Pancreas (tissue), 10 donors: ENCODE results near the gene TECPR1. TPM values are rescaled to one million over a fixed set of nuclear protein-coding genes. Genes with fewer than 3 reads are reported as not detected.

Source experiments
- ATAC-seq, 4 donors: fragments of 200-7000 bp; cut with Tn5 transposase; one replicate each; pipeline versions ENCODE4 v1.8.0 to v1.9.1; 2020; ENCODE audit warnings: mild to moderate bottlenecking in 4 of 4, moderate library complexity in 4 of 4
- DNase-seq, 6 donors: peaks; one replicate each; pipeline ENCODE4 v3.0.0-alpha.2; 2020
- FAIRE-seq: peaks from 2 replicates; lab custom pipeline; 2012; peaks lifted over from hg19 to GRCh38; lab: Jason Lieb, UNC
- H3K27ac ChIP-seq, 4 donors: fragments of 200-600 bp; sonication (generic); 1 replicate in 3 of 4; 2 replicates in 1 of 4; pipeline versions ENCODE4 v1.5.0 to v1.8.0; 2020
- H3K27me3 ChIP-seq, 4 donors: fragments of 200-600 bp; one replicate each; pipeline ENCODE4 v1.8.0; 2021
- H3K36me3 ChIP-seq, 3 donors: fragments of 200-600 bp; sonication (generic) in 1 of 3; one replicate each; pipeline versions ENCODE4 v1.5.0 to v1.8.0; 2020 to 2021
- H3K4me1 ChIP-seq, 3 donors: fragments of 200-600 bp; one replicate each; pipeline ENCODE4 v1.8.0; 2021
- H3K4me3 ChIP-seq, 4 donors: fragments of 200-600 bp; sonication (generic) in 2 of 4; one replicate each; pipeline versions ENCODE4 v1.5.0 to v1.8.0; 2020 to 2021
- H3K9me3 ChIP-seq, 4 donors: fragments of 200-600 bp; one replicate each; pipeline ENCODE4 v1.8.0; 2021
- WGBS, 2 donors: extraction: QIAGEN DNeasy Blood & Tissue Kit; methylation state at CpG; one replicate each; pipeline ENCODE4 v1.1.7; 2013; 5-methylcytosine and 5-hydroxymethylcytosine counted together
- intact Hi-C, 3 donors: fragments of 100-400 bp; cut with DNase I; formaldehyde crosslinking; loops; one replicate each; pipeline versions ENCODE4 v1.11.1 to v1.14.2; 2022
- polyA plus RNA-seq, 2 donors: library from polyadenylated mRNA; stranded (reverse); fragments of 200-250 nt; gene quantifications; one replicate each; pipeline ENCODE4 v1.2.3, GENCODE V29; 2013
- total RNA-seq, 6 donors: library from RNA; stranded (reverse); fragmentation: NEBNext Ultra II Directional in 4 of 6; extraction: Animal tissue kit (Norgen Biotek cat#: 25700) in 4 of 6; gene quantifications; one replicate each; pipeline versions ENCODE4 v1.2.1 to v1.2.4, GENCODE V29; 2021 to 2023
- TF ChIP-seq, protein P1 (sequence below), 4 donors: fragments of 200-600 bp; sonication (generic) in 3 of 4; IDR thresholded peaks; one replicate each; pipeline versions ENCODE4 v1.5.0 to v1.8.0; 2021; ENCODE audit warnings: antibody characterized with exemption in 4 of 4
- donor health status: healthy with polysubstance abuse.
- donor health status: DM: no; HTN: no; CAD: no; lungs with moderate emphysema.
- donor health status: DM: no; HTN: no; CAD: no.
- donor health status: control.
- donor health status: control.
- donor health status: Bipolar disorder and iron deficiency.
- donor health status: DM: yes; HTN: yes; CAD: no.
- donor health status: DM: no; HTN: no; CAD: no.
- donor health status: DM: no; HTN: no; CAD: no.
- donor health status: DM: yes; HTN: yes; CAD: no.

TECPR1 gene
- total and polyA plus RNA-seq, 8 donors, result 12.5 to 36.3 (median 20.0) TPM

DNA sequence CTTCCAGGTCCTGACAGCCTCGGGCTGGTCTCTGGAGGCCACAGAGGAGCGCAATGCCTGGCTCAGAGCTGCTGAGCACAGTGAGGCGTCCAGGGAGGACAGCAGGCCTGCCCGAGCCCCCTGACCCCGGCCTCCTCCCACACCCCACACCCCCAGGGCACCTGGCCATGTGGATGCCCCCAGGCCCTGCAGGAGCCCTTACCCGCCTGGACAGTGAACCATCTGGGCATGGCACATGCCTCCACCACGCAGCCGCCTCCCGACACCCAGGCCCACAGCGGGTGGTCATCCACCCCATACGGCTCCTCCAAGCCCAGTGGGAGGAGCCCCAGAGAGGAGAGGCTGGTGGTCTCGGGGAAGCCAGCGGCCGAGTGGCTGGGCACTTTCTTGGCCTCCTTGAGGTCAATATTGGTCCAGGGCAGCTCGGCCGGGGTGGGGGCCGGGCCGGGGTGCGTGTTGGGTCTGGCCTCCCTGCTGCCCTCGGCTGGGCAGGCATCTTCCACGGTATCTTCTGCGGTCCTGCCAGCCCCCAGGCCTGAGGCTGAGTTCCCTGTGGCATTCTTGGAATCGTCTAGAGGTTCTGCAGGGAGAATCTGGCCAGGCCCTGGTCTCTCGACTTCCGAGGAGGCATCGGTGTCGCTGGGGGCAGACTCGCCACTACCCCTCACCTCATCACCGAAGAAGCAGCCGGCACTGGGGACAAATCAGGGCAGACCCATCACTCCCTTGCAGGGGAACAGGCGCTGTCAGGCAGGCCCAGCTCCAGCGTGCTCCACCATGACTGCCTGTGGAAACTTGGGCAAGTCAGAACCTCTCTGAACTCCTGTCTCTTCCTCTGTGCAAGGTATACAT lies 18.6 kb downstream of the TECPR1 start:
- H3K4me1 ChIP-seq, result peaks cover 6 to 12% (median 10%) of the 10 kb centered on the region in 3 donors
- no peak for ATAC-seq
- DNase-seq, result peak in 1 of 6 donors; percentile 73
- no peaks in the 10 kb centered on the region for H3K27me3 ChIP-seq
- intact Hi-C loops, result loop anchor here in 1 of 3 donors (10.0 kb wide), 1 partner anchor 129 kb away; the partner anchor contains the start of gene LMTK2
- no peaks in the 10 kb centered on the region for H3K36me3 ChIP-seq
- FAIRE-seq, result no peak
- 91 to 93% methylated on average over 32 of the region's 32 CpGs for WGBS, 2 donors
- TF ChIP-seq, protein P1, sequence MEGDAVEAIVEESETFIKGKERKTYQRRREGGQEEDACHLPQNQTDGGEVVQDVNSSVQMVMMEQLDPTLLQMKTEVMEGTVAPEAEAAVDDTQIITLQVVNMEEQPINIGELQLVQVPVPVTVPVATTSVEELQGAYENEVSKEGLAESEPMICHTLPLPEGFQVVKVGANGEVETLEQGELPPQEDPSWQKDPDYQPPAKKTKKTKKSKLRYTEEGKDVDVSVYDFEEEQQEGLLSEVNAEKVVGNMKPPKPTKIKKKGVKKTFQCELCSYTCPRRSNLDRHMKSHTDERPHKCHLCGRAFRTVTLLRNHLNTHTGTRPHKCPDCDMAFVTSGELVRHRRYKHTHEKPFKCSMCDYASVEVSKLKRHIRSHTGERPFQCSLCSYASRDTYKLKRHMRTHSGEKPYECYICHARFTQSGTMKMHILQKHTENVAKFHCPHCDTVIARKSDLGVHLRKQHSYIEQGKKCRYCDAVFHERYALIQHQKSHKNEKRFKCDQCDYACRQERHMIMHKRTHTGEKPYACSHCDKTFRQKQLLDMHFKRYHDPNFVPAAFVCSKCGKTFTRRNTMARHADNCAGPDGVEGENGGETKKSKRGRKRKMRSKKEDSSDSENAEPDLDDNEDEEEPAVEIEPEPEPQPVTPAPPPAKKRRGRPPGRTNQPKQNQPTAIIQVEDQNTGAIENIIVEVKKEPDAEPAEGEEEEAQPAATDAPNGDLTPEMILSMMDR (IDR thresholded peaks at IDR 0.05), result no peak
- H3K9me3 ChIP-seq, result no peaks in the 10 kb centered on the region
- no peak overlapping the region for H3K4me3 ChIP-seq
- H3K27ac ChIP-seq, result no peak overlapping the region

DNA sequence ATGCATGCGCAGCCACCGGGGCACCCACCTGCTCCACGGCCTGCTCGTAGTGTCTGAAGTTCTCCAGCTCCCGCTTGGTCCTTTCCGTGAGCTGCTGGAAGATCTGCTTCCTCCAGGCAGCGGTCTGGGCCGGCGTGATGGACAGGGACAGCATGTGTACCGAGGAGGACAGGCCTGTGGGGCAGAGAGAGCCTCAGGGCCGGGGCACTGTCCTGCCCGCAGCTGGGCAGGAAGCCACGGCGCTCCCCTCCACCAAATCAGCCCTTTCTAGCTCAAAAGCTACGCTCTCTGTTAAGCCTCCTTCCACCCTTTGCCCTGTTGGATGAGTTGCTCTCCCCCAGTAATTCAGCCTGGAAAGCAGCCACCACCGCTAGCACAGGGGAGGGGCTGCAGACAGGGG lies 19.2 kb downstream of the TECPR1 start:
- intact Hi-C loops, result loop anchor here in 1 of 3 donors (10.0 kb wide), 1 partner anchor 128 kb away; the partner anchor contains the start of gene LMTK2
- DNase-seq, result peak in 2 of 6 donors; percentile 25 to 60
- Histone ChIP-seq H3K4me3 (no peak overlapping the region), H3K27me3 (no peaks in the 10 kb centered on the region), H3K36me3 (no peaks in the 10 kb centered on the region), H3K9me3 (no peaks in the 10 kb centered on the region), H3K4me1 (peaks cover 6 to 18% (median 12%) of the 10 kb centered on the region in 3 donors), H3K27ac (no peak overlapping the region)
- WGBS, 2 donors, result 92 to 94% methylated on average over 16 of the region's 16 CpGs
- no peak for FAIRE-seq
- TF ChIP-seq, protein P1 (IDR thresholded peaks at IDR 0.05), result no peak
- no peak for ATAC-seq

DNA sequence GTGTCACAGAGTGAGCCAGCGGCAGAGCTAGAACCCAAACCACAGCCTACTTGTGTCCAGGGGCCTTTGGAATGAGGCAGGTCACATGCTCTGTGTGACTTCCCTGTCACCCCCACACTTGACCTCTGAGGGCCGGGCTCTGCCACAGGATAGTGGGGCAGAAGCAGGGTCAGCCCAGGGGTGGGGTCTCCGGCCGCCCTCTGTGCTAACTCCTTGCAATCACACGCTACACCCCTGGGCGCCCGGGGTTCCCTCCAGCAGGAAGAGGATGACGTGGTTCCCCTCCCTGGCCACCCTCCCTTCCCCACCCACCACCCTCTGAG lies 19.8 kb downstream of the TECPR1 start:
- ATAC-seq (no peak), FAIRE-seq (no peak), DNase-seq (peak in 2 of 6 donors; percentile 30 to 57)
- Histone ChIP-seq H3K4me3 (no peak overlapping the region), H3K27ac (no peak overlapping the region), H3K4me1 (peaks cover 6 to 18% (median 12%) of the 10 kb centered on the region in 3 donors), H3K9me3 (no peaks in the 10 kb centered on the region), H3K27me3 (no peaks in the 10 kb centered on the region), H3K36me3 (no peaks in the 10 kb centered on the region)
- intact Hi-C loops, result loop anchor here in 1 of 3 donors (10.0 kb wide), 1 partner anchor 127 kb away; the partner anchor contains the start of gene LMTK2
- TF ChIP-seq, protein P1 (IDR thresholded peaks at IDR 0.05), result no peak
- 92 to 97% methylated on average over 8 of the region's 8 CpGs for WGBS, 2 donors

DNA sequence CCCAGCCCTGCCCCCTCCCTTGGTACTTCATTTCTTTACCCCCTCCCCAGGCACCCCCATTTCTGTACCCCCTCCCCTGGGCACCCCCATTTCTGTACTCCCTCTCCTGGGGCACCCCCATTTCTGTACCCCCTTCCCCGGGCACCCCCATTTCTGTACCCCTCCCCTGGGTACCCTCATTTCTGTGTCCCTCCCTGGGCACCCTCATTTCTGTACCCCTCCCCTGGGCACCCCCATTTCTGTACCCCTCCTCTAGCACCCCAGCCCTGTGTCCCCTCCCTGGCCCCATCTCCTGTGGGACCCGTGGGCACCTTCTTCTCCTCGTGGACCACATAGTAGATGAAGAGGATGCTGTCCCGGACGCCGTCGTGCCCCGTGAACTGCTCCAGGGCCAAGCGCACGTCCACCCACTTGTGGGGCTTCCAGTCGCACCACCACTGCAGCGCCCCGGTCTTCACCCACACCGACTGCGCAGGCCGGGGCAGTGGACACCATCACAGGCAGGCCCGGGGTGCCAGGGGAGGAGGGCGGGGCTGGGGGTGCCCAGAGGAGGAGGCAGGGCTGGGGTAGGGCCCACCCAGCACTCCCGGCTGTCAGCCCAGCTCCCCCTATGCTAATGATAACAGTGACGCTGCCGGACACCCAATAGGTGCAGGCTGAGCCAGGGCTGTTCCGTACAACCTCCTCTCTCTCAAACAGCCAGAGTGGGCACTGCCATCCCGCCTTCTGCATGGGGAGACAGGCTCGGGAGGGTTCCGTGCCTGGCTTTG lies 20.4 kb downstream of the TECPR1 start:
- H3K36me3 ChIP-seq, result no peaks in the 10 kb centered on the region
- peaks cover 6 to 18% (median 12%) of the 10 kb centered on the region in 3 donors for H3K4me1 ChIP-seq
- H3K4me3 ChIP-seq, result no peak overlapping the region
- intact Hi-C loops, result loop anchor here in 1 of 3 donors (10.0 kb wide), 1 partner anchor 127 kb away; the partner anchor contains the start of gene LMTK2
- H3K9me3 ChIP-seq, result no peaks in the 10 kb centered on the region
- TF ChIP-seq, protein P1 (IDR thresholded peaks at IDR 0.05), result no peak
- no peak for FAIRE-seq
- no peak for ATAC-seq
- 92 to 94% methylated on average over 25 of the region's 25 CpGs for WGBS, 2 donors
- DNase-seq, result peak in 2 of 6 donors; percentile 31 to 74
- no peaks in the 10 kb centered on the region for H3K27me3 ChIP-seq
- H3K27ac ChIP-seq, result no peak overlapping the region
